HG03432 (cell line): ENCODE results near the gene ING5.
"Not testable (repeated sequence)": the region's sequence is repeated elsewhere in the genome, so short reads cannot be mapped to it uniquely, and the experiment has no call there.

Source experiments
- ATAC-seq: cut with Tn5 transposase; IDR thresholded peaks from one replicate; pipeline ENCODE4 v1.9.1; 2021; ENCODE audit warnings: mild to moderate bottlenecking, moderate library complexity; ENCODE audit not compliant: unreplicated experiment

Gene ING5

DNA sequence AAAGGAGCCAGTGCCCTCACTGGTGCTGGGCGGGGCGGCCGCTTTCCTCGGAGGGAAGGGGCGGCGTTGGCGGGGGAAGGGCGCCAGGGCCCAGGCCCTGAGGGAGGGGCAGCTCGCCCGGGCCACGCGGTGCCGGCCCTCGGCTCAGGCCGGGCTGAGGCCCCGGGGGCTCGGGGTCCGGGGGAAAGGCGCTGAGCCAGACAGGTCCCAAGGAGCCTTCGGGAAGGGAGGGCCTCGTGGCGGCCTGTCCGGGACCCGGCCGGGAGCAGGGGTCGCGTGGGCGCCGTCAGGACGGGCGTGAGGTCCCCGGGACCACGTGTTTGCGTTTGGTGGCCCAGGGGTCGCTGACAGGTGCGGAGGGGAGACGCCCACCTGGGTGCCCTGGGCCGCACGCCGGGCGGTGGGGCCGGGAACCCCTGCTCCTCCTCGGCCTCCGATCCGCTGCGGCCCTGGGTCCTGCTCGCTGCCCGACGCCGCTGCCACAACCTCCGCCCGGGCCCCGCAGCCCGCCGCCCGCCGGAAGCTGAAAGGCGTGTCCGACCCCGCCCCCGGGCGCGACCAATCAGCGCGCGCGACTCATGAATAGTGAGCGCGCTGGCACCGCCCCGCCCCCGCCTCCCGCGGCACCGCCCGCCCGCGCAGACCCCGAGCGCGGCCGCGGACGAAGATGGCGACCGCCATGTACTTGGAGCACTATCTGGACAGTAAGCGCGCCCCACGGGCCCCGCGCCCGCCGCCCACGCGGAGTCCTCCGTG is at the start of gene ING5:
TSS of gene ING5 (plus strand) at position 641 of the 756 bp plus-strand sequence. CDS start at position 668, 27 bp downstream.
- peak; percentile 58 for ATAC-seq

DNA sequence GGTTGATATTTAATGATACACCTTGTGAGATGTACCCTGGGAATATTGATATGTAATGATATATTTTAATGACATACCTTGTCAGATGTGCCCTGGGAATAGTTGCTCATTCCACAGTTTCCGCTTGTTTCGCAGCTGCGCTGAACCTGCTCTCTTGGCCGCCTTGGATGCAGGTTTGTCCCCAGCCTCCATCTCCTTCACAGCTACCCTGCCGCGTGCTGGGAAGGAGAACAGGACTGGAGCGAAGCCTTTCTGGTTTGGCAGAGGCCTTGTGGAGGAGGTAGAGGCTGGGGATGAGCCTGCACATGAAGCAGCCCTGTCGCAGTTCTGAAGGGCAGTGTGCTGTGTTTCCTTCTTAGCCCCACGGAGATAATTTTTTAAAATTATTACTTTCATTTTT is 49.7 kb upstream of the ING5 start:
- no peak for ATAC-seq

DNA sequence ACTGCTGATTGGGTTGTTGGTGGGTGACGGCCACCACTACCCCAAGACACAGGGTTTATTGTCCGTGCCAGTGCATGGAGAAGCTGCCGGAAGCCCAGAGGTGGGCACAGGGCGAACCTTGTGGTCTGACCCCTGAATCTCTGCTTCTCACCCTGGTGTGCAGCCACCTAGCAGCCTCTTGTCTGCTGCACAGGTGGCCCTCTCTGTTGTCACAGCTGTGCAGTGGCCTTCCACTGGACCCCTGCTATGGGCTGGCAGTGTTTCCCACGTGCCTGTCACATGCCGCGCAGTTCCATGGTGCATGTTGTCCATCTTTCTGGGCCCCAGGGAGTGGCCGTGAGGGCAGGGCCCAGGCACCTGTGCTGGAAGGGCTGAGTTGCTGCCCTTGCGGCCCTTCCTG is 49.1 kb upstream of the ING5 start:
- ATAC-seq, result no peak

DNA sequence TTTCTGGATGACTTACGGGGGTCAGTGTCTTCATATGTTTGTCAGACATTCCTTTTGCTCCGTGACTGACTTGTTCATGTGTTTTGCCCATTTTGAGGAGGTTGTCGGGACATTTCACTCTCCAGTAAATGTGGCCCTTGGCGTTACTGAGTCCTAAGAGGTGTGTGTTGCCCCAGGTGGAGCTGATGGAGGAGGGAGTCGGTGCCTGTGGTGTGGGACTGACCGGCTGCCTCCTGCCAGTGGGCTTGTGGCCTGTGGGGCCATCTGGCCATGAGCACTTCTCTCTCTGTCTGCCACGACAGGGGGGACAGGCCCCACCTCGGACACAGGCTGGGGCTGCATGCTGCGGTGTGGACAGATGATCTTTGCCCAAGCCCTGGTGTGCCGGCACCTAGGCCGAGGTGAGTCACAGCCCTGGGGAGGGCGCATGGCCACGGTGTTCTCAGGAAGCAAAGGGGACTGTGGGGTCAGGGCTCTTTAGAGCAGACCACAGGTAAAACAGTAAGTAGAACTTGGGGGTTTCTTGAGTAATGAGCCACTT is 48.6 kb upstream of the ING5 start:
- ATAC-seq, result no peak

DNA sequence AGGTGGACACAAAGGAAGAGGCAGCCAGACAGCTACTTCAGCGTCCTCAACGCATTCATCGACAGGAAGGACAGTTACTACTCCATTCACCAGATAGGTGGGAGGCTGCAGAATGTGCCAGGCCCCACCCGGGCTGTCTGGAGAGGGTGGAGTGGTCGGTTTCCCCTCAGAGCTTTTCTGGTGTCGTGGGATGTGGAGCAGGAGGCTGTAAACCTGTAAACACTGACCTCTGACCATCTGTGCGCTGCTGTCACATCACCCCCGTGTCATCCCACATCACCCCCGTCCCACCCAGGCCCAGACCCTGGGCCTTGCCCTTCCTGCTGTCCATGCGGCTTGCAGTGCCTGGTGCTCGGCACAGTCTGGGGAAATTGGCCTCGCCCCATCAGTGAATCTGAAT is 47.3 kb upstream of the ING5 start:
- ATAC-seq, result no peak

DNA sequence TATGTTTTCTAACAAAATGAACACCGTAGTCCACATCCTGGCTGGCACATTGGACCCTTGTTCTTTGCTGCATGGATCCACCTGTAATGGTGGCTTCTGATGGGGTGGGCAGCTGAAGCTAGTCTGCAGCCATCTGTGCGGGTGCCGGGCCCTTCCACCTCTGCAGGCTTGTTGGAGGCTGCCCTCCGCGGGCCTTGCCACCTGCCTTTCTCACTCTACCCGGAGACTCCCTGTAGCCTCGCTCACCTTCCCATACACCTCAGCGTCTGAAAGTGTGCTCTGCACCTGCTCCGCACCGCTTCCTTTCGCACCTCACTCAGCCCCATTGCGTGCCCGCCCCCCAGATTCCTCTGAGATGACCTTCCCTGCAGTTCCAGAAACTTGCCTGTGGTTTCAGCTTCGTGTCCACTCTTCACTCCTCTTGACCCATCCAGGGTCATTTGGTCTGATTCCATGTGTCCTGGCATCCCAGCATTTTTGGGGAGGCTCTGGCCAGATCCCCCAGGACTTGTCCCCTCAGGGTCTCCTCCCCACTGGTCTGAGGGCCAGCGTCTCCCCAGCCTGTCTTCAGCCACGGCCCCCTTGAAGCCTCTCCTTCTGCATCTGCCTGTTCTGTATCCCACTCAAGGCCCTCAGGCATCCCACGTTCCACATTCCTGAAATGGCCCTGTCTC is 46.2 kb upstream of the ING5 start:
- no peak for ATAC-seq

DNA sequence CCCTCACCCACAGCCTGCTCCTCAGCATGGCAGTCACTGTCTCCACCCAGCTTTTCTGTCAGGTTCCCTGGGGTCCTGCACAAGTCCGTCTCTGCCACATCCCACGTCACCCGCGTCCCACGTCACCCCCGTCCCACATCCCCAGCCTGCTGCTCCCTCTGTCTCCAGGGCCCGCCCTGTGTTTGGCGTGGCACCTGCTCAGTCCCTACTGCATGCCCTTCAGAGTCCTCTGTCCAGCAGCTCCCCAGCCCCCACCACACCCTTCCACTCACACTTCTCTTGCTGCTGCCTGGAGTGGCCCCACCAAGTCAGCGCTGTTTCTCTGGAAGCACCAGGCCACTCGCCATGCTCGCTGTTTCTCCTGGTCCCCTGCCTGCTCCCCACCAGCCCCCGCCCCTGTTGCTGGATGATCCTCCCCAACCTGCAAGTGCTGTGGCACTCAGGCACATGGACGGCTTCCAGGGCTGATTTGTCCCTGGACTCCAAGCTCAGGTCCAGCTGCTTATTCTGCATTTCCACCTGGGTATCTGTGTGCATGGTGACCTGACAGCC is 45.6 kb upstream of the ING5 start:
- no peak for ATAC-seq

DNA sequence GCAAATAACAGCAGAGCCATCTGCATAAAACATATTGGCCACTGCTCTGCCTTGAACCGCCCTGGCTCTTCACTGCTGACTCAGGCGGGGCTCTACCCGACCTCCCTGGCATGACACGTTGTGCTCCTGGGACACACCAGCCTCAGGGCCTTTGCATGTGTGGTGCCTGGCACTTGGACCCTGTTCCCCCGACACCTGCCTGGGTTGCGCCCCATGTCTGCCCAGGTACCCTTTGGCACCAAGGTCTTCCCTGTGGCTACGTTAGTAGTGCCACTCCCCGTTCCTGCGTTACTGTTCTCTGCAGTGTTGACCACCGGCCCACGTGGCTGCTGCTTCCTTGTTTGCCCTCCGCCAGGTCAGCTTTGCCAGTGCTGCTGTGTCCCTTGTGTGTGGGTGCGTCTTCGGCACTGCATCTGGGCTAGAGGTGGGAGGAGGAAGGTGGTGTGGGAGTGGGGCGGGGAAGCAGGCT is 44.0 kb upstream of the ING5 start:
- no peak for ATAC-seq

DNA sequence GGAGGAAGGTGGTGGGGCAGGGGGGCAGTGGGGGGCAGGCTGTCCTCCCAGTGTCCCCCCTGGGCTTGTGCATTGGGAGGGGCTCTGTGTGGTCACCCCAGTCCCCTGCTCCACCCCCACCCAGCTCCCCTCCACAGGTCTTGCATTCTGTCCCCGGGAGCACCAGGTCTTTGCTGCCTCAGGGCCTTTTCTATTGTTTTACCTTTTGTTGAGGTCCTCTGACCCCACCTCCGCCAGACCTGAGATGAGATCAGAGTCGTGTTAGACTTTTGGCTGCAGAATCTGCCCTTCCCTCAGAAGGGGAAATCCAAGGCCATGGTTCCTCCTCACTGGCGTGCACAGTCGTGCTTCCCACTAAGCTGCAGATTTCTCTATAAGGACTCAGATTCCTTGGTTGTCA is 43.5 kb upstream of the ING5 start:
- ATAC-seq, result no peak

DNA sequence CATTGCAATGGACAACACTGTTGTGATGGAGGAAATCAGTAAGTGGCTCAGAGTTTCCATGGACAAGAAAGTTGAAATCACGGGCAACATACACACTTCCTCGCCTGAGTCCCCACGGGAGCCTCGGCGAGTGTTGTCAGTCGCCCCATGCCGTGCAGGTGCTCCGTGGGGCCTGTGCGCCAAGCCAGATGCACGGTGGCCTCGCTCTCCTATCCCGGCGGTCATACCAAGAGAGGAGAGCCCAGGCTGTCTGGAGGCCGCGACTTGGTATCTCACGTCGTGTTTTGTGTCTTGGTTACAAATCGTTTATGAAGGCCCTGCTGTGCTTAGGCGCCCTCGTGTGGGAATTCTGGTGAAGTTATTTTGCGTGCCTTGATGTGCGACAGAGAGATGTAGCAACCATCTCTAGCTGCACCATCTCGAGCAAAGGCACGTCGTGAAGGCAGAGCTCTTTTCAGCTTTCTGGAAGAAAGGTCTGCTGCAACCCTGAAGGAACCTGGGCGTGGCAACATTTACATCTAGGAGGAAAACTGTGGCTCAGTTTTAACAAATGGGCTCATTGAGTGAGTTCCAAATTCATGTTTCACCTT is 42.6 kb upstream of the ING5 start:
- ATAC-seq, result no peak

DNA sequence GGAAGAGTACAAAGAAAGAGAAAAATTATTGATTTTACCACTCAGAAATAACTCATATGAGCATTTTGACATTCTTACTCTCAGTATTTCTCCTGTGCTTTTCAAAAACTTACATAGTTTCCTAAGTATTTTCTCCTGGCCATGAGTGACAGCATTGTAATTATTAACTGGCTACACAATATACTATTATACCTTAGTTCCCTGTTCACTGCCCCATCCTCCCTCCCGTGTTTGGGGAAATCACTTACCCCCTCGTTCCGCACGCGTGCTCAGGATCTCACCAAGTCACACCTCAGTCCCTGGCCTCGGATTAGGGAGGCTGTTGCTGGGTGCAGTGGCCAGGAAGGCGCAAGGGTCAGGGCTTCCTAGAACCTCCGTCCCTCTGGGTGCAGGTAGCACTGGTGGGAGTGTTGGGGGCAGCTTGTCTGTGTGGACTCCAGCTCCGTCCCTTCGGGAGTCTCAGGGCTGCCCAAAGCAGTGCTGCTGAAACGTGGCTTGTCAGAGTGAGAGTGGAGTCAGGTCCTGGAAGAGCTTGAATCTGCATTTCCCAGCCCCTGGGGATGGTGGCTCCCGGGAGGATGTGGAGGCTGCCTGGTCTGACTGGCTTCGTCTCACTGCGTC is 41.1 kb upstream of the ING5 start:
- no peak for ATAC-seq

DNA sequence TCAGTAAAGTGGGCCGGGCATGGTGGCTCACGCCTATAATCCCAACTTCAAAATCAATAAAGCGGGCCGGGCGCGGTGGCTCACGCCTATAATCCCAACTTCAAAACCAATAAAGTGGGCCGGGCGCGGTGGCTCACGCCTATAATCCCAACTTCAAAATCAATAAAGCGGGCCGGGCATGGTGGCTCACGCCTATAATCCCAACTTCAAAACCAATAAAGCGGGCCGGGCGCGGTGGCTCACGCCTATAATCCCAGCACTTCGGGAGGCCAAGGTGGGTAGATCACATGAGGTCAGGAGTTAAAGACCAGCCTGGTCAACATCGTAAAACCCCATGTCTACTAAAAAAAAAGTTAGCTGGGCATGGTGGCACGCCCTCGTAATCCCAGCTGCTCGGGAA is 39.1 kb upstream of the ING5 start:
- ATAC-seq, result not testable (repeated sequence)

DNA sequence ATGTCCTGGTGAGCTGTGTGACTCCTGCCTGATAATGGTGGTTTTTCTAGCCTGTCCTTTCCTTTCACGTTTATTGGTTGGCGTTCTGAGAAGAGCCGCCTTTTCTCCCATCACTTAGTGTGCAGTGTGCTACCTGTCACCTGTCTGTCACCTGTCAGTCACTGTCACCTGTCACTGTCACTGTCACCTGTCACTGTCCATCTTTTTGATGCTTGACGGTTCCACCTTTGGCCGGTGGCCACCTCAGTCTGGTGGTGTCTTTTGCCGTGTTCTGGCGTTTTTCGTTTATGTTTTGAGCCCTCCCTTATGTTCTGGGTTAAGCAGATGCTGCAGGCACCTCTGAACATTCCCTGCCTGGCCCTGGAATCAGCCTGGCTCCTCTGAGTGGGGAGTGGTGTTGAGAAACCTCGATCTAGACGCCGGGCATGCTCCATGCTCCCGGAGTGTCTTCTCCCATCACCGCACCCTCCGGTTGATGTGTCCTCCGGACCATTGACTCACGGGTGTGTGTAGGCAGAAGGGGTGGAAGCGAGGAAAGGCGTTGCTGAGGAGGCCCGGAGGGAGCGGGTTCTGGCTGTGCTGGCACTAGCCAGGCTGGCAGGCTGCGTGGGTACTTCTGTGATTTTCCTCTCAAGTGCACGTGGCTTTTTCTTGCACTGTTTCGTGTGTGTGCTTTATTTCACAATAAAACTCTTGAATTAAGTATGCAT is 36.0 kb upstream of the ING5 start:
- ATAC-seq, result no peak

DNA sequence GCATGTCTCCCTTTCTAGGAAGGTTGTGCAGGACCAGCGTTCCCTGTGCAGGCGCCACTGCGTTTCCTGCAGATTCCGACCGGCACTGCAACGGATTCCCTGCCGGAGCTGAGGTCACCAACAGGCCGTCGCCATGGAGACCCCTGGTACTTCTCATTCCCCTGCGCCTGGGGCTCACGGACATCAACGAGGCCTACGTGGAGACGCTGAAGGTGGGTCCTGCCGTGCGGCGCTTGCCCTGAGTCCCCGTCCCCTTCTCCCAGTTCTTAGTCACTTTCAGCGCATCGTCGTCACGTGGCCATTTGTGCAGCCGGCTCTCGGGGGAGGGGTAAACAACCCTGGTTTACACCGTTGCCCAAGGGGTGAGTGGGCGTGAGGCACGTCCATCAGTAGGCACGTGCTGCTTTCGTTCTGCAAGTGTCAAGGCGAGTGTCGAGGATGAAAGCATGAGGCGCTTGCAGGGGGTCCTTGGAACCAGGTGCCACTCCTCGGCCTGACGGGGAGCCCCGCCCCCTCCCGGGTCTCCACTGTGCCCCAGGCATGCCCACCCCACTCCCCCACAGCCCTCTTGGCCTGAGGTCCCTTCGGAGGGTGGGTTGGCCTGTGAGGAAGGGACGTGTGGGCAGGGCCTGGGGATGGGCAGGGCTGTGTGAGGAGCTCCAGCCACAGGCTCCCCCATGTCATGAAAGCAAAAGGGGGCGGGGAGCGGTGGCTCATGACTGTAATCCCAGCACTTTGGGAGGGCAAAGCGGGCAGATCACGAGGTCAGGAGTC is 35.0 kb upstream of the ING5 start:
- ATAC-seq, result no peak

DNA sequence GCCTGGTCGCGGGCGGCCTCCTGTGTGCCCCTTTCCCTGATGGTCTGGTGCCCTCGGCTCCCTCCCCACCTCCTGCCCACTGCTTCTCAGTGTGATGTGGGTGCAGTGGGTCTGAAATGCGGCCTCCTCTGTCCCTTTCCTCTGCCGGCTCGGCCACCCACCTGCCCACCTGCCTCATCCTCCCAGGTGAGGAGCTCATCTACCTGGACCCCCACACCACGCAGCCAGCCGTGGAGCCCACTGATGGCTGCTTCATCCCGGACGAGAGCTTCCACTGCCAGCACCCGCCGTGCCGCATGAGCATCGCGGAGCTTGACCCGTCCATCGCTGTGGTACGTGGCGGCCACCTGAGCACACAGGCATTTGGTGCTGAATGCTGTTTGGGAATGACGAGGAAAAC is 33.5 kb upstream of the ING5 start:
- no peak for ATAC-seq

DNA sequence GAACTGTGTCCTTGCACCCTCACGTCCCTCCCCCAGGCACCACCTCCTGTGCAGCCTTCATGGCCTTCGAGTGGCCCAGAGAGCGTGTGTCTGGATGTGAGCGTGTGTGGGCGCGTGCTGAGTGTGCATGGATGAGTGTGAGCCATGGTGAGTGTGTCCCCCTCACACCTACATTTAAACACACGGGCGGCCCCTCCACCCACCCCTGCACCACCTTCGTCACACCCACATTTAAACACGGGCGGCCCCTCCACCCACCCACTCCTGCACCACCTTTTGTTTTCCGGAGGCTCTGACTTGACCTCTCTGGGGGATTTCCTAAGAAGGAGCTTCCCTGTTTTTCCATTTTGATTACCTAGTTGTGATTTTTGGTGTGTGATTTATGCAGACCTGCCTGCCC is 33.0 kb upstream of the ING5 start:
- no peak for ATAC-seq

DNA sequence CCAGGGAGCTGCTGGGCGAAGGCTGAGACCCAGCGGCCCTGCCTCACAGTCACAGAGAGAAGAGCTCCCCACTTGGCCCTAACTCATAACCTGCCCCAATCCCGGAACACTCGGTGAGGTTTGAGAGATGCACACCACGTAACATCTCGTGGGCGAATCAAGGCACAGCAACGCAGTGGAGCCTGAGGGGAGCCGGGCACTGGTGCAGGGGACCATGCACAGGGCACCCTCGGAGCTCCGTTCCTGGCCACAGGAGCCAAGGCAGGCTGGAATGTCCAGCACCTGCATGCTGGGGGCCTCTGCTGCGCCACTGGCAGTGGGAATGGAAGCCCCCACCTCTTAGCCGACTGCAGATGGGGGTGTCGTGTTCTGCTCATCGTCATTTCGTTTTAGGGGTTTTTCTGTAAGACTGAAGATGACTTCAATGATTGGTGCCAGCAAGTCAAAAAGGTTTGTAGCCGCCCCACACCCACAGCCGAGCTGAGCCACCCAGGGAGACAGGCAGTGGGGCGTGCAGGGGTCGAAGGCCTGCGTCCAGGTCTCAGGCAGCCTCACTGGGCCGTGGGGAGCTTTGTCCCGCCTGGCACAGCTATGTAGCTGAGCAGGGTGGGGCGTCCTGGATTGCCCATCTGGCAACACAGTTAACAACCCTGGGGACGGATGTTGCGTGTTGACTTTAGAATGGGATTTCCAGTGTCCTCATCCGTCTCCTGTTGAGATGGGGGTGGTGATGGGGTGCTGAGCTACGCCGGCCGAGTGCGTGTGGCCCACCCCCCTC is 31.3 kb upstream of the ING5 start:
- no peak for ATAC-seq

DNA sequence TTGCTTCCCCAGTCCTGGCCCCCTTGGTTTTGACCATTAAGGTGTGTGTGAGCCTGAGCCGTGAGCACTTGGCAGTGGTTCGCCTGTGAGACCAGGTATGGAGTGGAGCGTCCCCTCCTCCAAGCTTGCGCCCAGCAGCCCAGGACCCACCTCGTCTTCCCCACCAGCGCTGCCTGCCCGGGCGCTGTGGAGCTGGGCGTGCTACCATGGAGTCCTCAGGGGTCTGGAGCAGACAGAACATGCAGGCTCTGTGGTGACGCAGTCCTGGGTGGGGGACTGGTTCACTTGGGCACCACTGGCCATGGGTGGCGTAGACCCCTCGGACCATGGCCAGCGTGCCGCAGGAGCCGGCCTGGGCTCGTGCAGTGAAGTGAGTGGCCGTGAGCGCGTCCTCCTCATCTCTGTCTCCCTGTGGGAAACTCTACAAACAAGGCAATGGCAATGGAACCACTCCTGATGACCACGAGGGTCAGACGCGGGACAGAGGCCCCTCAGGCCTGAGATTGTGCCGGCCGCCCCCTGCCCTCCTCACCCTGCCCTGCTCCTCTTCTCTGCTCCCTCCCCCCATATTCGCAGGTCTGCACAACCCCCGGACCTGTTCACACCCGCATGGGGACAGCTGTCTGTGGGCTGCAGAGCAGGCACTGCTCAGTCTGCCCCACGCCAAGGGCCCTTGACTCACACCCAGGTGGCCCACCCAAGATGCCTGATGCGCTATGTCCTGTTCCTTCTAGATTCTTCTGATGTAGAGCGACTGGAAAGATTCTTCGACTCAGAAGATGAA is 30.2 kb upstream of the ING5 start:
- ATAC-seq, result no peak
